Measurements from ENCODE around the gene C2CD4B. TPM values are rescaled to one million over a fixed set of nuclear protein-coding genes. Genes with fewer than 3 reads are reported as not detected.

C2CD4B gene
- polyA plus RNA-seq, 1 donor (not counting 4 experiments of a cell fraction or from before 2014, with no cell fraction given), result not detected

DNA sequence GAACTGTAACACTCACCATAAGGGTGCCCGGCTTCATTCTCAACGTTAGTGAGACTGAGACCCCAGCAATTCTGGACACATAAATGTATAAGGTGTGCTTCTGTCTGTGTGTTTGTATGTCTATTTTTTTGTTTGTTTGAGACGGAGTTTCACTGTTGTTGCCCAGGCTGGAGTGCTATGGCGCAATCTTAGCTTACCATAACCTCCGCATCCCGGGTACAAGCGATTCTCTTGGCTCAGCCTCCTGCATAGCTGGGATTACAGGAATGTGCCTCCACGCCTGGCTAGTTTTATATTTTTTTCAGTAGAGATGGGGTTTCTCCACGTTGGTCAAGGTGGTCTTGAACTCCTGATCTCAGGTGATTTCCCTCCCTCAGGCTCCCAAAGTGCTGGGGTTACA, 43.3 kb upstream of the C2CD4B start:
- Histone ChIP-seq H2AFZ (ENCODE audit: control insufficient read depth, low read length) (no peak overlapping the region), H4K20me1 (ENCODE audit: control insufficient read depth, extremely low read depth, insufficient read depth, low read length) (no peaks in the 10 kb centered on the region), H3K79me2 (ENCODE audit: control insufficient read depth, insufficient read depth, low read length) (no peaks in the 10 kb centered on the region), H3K9me1 (ENCODE audit: control insufficient read depth, extremely low read depth, insufficient read depth, low read length) (no peaks in the 10 kb centered on the region), H3K36me3 (ENCODE audit: control insufficient read depth in 2 of 2, extremely low read depth in 1 of 2, insufficient read depth in 2 of 2, low read length in 2 of 2) (no peaks in the 10 kb centered on the region), H3K4me3 (ENCODE audit: control insufficient read depth in 2 of 3, extremely low read depth in 1 of 3, insufficient read depth in 2 of 3, low read depth in 1 of 3, low read length in 3 of 3) (no peak overlapping the region), H3K9ac (ENCODE audit: control insufficient read depth, extremely low read depth, insufficient read depth, low read length) (no peak overlapping the region), H3K27ac (ENCODE audit: control insufficient read depth, insufficient read depth, low read length) (no peak overlapping the region), H3K9me3 (ENCODE audit: control insufficient read depth, low read depth, low read length) (no peaks in the 10 kb centered on the region), H3K27me3 (ENCODE audit: control insufficient read depth, extremely low read depth, insufficient read depth, low read length) (no peaks in the 10 kb centered on the region), H3K4me2 (ENCODE audit: control insufficient read depth, extremely low read depth, insufficient read depth, low read depth, low read length) (no peak overlapping the region), H3K4me1 (ENCODE audit: control insufficient read depth, extremely low read depth, insufficient read depth, low read length) (peaks cover 17% of the 10 kb centered on the region)
- dilution Hi-C loops (cut with MboI; ENCODE audit: extremely low pct_ligation_motif_present, low sequenced_read_pairs), result no loop called here
- FAIRE-seq (no peak), DNase-seq (ENCODE audit: low read depth, low spot score) (no peak)
- TF ChIP-seq, protein P1, sequence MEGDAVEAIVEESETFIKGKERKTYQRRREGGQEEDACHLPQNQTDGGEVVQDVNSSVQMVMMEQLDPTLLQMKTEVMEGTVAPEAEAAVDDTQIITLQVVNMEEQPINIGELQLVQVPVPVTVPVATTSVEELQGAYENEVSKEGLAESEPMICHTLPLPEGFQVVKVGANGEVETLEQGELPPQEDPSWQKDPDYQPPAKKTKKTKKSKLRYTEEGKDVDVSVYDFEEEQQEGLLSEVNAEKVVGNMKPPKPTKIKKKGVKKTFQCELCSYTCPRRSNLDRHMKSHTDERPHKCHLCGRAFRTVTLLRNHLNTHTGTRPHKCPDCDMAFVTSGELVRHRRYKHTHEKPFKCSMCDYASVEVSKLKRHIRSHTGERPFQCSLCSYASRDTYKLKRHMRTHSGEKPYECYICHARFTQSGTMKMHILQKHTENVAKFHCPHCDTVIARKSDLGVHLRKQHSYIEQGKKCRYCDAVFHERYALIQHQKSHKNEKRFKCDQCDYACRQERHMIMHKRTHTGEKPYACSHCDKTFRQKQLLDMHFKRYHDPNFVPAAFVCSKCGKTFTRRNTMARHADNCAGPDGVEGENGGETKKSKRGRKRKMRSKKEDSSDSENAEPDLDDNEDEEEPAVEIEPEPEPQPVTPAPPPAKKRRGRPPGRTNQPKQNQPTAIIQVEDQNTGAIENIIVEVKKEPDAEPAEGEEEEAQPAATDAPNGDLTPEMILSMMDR (optimal IDR thresholded peaks at IDR 0.05 in 1 of 3, IDR thresholded peaks at IDR 0.05 in 1 of 3, conservative IDR thresholded peaks at IDR 0.05 in 1 of 3; ENCODE audit: extremely low read depth in 1 of 3, insufficient read depth in 2 of 3, low read length in 3 of 3), result no peak
- TF ChIP-seq EZH2 (IDR thresholded peaks at IDR 0.05; ENCODE audit: low read length), result no peak

DNA sequence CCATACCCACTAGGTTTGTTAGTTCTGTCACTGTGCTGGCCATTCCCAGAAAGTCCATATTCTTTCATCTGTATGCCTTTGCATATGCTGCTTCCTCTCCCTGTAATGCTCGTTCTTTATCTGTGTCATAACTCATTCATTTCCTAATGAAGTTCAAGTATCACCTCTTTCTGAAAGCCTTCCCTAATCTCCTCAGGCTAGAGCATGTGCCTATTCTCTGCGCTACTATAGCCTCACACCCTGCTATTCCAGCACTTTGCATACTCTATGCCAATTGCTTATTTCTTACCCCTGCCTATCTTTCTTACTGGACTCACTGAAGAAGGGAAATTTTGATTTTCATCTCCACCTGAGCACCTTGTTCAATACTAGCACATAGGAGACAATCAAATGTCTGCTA, 25.6 kb upstream of the C2CD4B start:
- dilution Hi-C loops (cut with MboI; ENCODE audit: extremely low pct_ligation_motif_present, low sequenced_read_pairs), result no loop called here
- Histone ChIP-seq H3K36me3 (ENCODE audit: control insufficient read depth in 2 of 2, extremely low read depth in 1 of 2, insufficient read depth in 2 of 2, low read length in 2 of 2) (no peaks in the 10 kb centered on the region), H3K4me2 (ENCODE audit: control insufficient read depth, extremely low read depth, insufficient read depth, low read depth, low read length) (no peak overlapping the region), H3K4me3 (ENCODE audit: control insufficient read depth in 2 of 3, extremely low read depth in 1 of 3, insufficient read depth in 2 of 3, low read depth in 1 of 3, low read length in 3 of 3) (no peak overlapping the region), H3K9me1 (ENCODE audit: control insufficient read depth, extremely low read depth, insufficient read depth, low read length) (no peaks in the 10 kb centered on the region), H3K9ac (ENCODE audit: control insufficient read depth, extremely low read depth, insufficient read depth, low read length) (no peak overlapping the region), H3K4me1 (ENCODE audit: control insufficient read depth, extremely low read depth, insufficient read depth, low read length) (no peaks in the 10 kb centered on the region), H3K27me3 (ENCODE audit: control insufficient read depth, extremely low read depth, insufficient read depth, low read length) (no peaks in the 10 kb centered on the region), H2AFZ (ENCODE audit: control insufficient read depth, low read length) (no peak overlapping the region), H4K20me1 (ENCODE audit: control insufficient read depth, extremely low read depth, insufficient read depth, low read length) (no peaks in the 10 kb centered on the region), H3K79me2 (ENCODE audit: control insufficient read depth, insufficient read depth, low read length) (no peaks in the 10 kb centered on the region), H3K9me3 (ENCODE audit: control insufficient read depth, low read depth, low read length) (no peaks in the 10 kb centered on the region), H3K27ac (ENCODE audit: control insufficient read depth, insufficient read depth, low read length) (no peak overlapping the region)
- TF ChIP-seq, protein P1 (optimal IDR thresholded peaks at IDR 0.05 in 1 of 3, IDR thresholded peaks at IDR 0.05 in 1 of 3, conservative IDR thresholded peaks at IDR 0.05 in 1 of 3; ENCODE audit: extremely low read depth in 1 of 3, insufficient read depth in 2 of 3, low read length in 3 of 3), result no peak
- TF ChIP-seq EZH2 (IDR thresholded peaks at IDR 0.05; ENCODE audit: low read length), result no peak
- FAIRE-seq, result no peak
- no peak for DNase-seq (ENCODE audit: low read depth, low spot score)
